ENCODE data around the gene KIAA0586.

The KIAA0586 gene

GRCh38 chr14:58598028-58598803, 170.7 kb downstream of the KIAA0586 start:
- no peak for DNase-seq (ENCODE audit: low read depth, low spot score)

GRCh38 chr14:58598804-58599525, 171.4 kb downstream of the KIAA0586 start:
- no peak for DNase-seq (ENCODE audit: low read depth, low spot score)

GRCh38 chr14:58599707-58600106, 172.2 kb downstream of the KIAA0586 start:
- no peak for DNase-seq (ENCODE audit: low read depth, low spot score)
